ENCODE results near the gene LAMC2.

The LAMC2 gene

DNA sequence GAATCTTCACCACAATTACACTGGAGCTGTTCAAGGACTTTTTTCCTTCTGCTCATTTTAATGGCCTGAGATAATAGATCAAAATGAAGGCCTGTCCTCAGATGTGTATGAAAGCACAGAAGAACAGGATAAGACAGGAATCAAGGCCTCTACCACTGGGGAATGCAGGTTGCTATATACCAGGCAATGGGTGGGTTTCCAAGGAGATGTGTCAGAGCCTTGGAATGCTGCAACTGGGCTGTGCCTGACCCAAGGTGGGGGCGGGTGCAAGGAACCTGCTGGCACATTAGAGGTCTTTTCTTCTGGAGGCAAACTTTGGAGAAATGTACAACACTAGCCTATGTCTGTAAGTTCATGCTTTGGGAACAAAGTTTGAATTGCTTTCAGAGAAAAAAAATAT is 21.7 kb upstream of the LAMC2 start:
- DNase-seq: peak; percentile 75
- peak overlapping the region; percentile 88 for H3K27ac ChIP-seq

DNA sequence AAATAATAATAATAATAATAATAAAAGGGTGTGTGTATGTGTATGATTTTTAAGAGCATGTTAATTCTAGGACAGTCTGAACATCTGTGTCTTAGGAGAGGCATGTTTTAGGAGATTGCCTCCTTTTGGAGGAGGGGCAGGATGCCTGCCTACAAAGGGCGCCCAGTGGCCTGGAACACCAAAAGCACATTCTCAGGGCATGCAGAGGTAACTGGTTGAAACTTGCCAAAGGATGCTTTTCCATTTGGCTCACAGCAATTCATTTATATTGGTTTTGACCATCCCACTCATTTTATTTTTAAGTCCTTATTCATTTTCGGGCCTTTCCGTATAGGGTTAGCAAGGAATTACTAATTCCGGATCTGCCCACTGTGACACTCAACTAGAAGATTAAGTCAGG is 21.1 kb upstream of the LAMC2 start:
- no peaks in the 10 kb centered on the region for H3K27me3 ChIP-seq (replicated peaks)
- TF ChIP-seq, protein P1, sequence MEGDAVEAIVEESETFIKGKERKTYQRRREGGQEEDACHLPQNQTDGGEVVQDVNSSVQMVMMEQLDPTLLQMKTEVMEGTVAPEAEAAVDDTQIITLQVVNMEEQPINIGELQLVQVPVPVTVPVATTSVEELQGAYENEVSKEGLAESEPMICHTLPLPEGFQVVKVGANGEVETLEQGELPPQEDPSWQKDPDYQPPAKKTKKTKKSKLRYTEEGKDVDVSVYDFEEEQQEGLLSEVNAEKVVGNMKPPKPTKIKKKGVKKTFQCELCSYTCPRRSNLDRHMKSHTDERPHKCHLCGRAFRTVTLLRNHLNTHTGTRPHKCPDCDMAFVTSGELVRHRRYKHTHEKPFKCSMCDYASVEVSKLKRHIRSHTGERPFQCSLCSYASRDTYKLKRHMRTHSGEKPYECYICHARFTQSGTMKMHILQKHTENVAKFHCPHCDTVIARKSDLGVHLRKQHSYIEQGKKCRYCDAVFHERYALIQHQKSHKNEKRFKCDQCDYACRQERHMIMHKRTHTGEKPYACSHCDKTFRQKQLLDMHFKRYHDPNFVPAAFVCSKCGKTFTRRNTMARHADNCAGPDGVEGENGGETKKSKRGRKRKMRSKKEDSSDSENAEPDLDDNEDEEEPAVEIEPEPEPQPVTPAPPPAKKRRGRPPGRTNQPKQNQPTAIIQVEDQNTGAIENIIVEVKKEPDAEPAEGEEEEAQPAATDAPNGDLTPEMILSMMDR (IDR thresholded peaks at IDR 0.05; ENCODE audit: low read depth, low read length, missing control alignments): no peak
- no peak for DNase-seq
- H3K4me3 ChIP-seq (ENCODE audit: low read depth, low read length): no peak overlapping the region
- peak overlapping the region; percentile 88 for H3K27ac ChIP-seq
- in situ Hi-C loops (cut with HindIII; ENCODE audit: low pct_ligation_motif_present, low sequenced_read_pairs): no loop called here
- no peaks in the 10 kb centered on the region for H3K36me3 ChIP-seq (replicated peaks)

More for the DNA sequence above, 21.7 kb upstream of the LAMC2 start:
- in situ Hi-C loops (cut with HindIII; ENCODE audit: low pct_ligation_motif_present, low sequenced_read_pairs): no loop called here
- Histone ChIP-seq H3K36me3 (replicated peaks) (no peaks in the 10 kb centered on the region), H3K4me3 (ENCODE audit: low read depth, low read length) (no peak overlapping the region), H3K27me3 (replicated peaks) (no peaks in the 10 kb centered on the region)
- TF ChIP-seq, protein P1 (IDR thresholded peaks at IDR 0.05; ENCODE audit: low read depth, low read length, missing control alignments): no peak

DNA sequence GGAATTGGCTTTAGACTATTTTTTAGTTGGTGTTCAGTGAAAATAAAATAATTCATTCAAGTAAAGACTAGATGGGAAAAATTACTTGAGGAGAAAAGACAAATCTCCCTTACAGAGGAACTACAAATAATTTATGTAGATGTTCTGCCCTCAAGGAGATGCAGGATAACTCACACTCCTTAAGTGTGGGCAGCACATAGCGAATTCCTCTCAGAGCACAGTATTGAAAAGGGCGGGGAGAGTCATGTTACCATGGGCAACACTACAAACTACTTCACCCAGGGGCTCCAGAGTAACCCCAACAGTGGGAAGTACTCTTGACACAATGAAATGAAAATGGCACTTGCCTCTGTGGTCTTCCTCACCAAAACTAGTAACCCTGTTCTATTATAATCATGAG is 20.6 kb upstream of the LAMC2 start:
- Histone ChIP-seq H3K27ac (no peak overlapping the region), H3K27me3 (replicated peaks) (no peaks in the 10 kb centered on the region), H3K4me3 (ENCODE audit: low read depth, low read length) (no peak overlapping the region), H3K36me3 (replicated peaks) (no peaks in the 10 kb centered on the region)
- DNase-seq: no peak
- TF ChIP-seq, protein P1 (IDR thresholded peaks at IDR 0.05; ENCODE audit: low read depth, low read length, missing control alignments): no peak
- in situ Hi-C loops (cut with HindIII; ENCODE audit: low pct_ligation_motif_present, low sequenced_read_pairs): no loop called here

DNA sequence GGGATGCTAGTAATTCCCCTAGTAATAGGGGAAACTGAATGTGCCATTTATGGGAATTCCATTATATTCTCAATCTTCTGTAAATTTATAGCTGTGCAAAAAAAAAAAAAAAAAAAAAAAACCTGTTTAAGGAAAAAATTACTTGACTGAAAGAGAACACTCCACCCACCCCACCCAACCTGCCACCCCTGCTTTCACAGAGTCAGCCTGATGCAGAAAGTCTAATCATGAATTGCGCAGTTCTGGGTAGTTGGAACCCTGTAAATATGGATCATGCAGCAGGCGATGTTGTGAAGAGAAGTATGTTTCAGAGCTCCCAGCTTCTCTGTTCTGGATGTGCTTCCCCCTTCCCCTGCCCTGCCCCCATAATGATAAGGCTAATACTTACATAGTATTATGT is 19.6 kb upstream of the LAMC2 start:
- no peaks in the 10 kb centered on the region for H3K27me3 ChIP-seq (replicated peaks)
- TF ChIP-seq, protein P1 (IDR thresholded peaks at IDR 0.05; ENCODE audit: low read depth, low read length, missing control alignments): no peak
- no peaks in the 10 kb centered on the region for H3K36me3 ChIP-seq (replicated peaks)
- in situ Hi-C loops (cut with HindIII; ENCODE audit: low pct_ligation_motif_present, low sequenced_read_pairs): no loop called here
- H3K4me3 ChIP-seq (ENCODE audit: low read depth, low read length): no peak overlapping the region
- no peak overlapping the region for H3K27ac ChIP-seq
- DNase-seq: no peak

DNA sequence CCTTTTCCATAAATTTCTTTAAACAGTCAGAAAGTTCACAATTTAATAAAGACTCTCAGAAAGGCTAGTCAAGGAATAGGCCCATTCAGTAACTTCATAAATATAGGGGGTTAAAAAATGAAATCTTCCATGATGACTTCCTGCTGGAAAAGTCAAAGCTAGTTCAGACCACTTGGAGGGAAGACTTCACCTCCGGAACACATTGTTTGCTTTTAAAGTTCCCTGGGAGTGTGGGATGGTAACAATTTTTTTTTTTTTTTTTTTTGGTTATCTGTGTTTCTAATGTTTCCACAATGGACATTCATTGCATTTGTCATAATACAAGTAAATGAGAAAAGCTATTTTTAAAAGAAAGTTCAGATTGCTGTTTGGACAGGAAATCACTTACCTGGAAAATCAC is 18.4 kb upstream of the LAMC2 start:
- in situ Hi-C loops (cut with HindIII; ENCODE audit: low pct_ligation_motif_present, low sequenced_read_pairs): no loop called here
- H3K36me3 ChIP-seq (replicated peaks): no peaks in the 10 kb centered on the region
- DNase-seq: no peak
- H3K27ac ChIP-seq: no peak overlapping the region
- no peak overlapping the region for H3K4me3 ChIP-seq (ENCODE audit: low read depth, low read length)
- H3K27me3 ChIP-seq (replicated peaks): no peaks in the 10 kb centered on the region
- TF ChIP-seq, protein P1 (IDR thresholded peaks at IDR 0.05; ENCODE audit: low read depth, low read length, missing control alignments): no peak

DNA sequence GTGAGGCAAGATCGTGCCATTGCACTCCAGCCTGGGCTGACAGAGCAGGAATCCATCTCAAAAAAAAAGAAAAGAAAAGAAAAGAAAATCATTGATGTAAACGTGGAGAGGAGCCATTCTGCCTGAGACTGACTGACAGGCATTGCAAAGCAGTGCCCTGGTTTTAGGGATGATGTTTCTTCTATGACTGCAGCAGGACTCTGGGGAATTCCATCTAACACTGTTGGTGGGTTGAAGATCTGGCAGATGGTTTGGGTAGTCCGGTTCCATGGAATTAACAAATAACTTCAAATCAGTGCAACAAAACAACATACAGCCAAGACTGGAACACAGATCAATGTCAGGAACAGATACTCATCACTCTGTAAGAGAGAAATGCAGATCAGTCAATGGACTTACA is 17.8 kb upstream of the LAMC2 start:
- Histone ChIP-seq H3K27me3 (replicated peaks) (no peaks in the 10 kb centered on the region), H3K4me3 (ENCODE audit: low read depth, low read length) (no peak overlapping the region), H3K36me3 (replicated peaks) (no peaks in the 10 kb centered on the region), H3K27ac (no peak overlapping the region)
- no peak for DNase-seq
- in situ Hi-C loops (cut with HindIII; ENCODE audit: low pct_ligation_motif_present, low sequenced_read_pairs): no loop called here
- TF ChIP-seq, protein P1 (IDR thresholded peaks at IDR 0.05; ENCODE audit: low read depth, low read length, missing control alignments): no peak
